ENCODE data around the gene CACNA1A. TPM values are rescaled to one million over a fixed set of nuclear protein-coding genes. Genes with fewer than 3 reads are reported as not detected.

Gene CACNA1A
- total RNA-seq, 1 experiment from 2014 or later = 0.85 TPM

GRCh38 chr19:13299838-13300237 lies 206.4 kb downstream of the CACNA1A start:
- Mint-ChIP-seq H3K4me1 (ENCODE audit: low read depth, unreplicated experiment) (no peaks in the 10 kb centered on the region), H3K9me3 (ENCODE audit: low read depth, unreplicated experiment) (no peaks in the 10 kb centered on the region), H3K27ac (ENCODE audit: unreplicated experiment) (no peak overlapping the region), H3K27me3 (ENCODE audit: unreplicated experiment) (peaks cover 61% of the 10 kb centered on the region), H3K36me3 (ENCODE audit: insufficient read depth, unreplicated experiment) (no peaks in the 10 kb centered on the region), H3K4me3 (ENCODE audit: low read depth, unreplicated experiment) (no peak overlapping the region)
- BruUV-seq (replicated peaks) = no TSS peak
- no peak for DNase-seq
- CTCF ChIA-PET = no interaction called here
- no peak for TF ChIP-seq CTCF (IDR thresholded peaks at IDR 0.05; ENCODE audit: unreplicated experiment)
- intact Hi-C loops (cut with micrococcal nuclease; ENCODE audit: unreplicated experiment) = no loop called here

GRCh38 chr19:13298565-13299481 lies 207.5 kb downstream of the CACNA1A start:
- intact Hi-C loops (cut with micrococcal nuclease; ENCODE audit: unreplicated experiment) = no loop called here
- CTCF ChIA-PET = no interaction called here
- no TSS peak for BruUV-seq (replicated peaks)
- Mint-ChIP-seq H3K27ac (ENCODE audit: unreplicated experiment) (no peak overlapping the region), H3K27me3 (ENCODE audit: unreplicated experiment) (peaks cover 56% of the 10 kb centered on the region), H3K4me1 (ENCODE audit: low read depth, unreplicated experiment) (no peaks in the 10 kb centered on the region), H3K4me3 (ENCODE audit: low read depth, unreplicated experiment) (no peak overlapping the region), H3K9me3 (ENCODE audit: low read depth, unreplicated experiment) (no peaks in the 10 kb centered on the region), H3K36me3 (ENCODE audit: insufficient read depth, unreplicated experiment) (no peaks in the 10 kb centered on the region)
- no peak for TF ChIP-seq CTCF (IDR thresholded peaks at IDR 0.05; ENCODE audit: unreplicated experiment)
- DNase-seq = no peak

- intact Hi-C loops (cut with micrococcal nuclease; ENCODE audit: unreplicated experiment) = no loop called here
- no TSS peak for BruUV-seq (replicated peaks)
- no peak overlapping the region for H3K27ac Mint-ChIP-seq (ENCODE audit: unreplicated experiment)
- H3K4me1 Mint-ChIP-seq (ENCODE audit: low read depth, unreplicated experiment) = no peaks in the 10 kb centered on the region
- TF ChIP-seq CTCF (IDR thresholded peaks at IDR 0.05; ENCODE audit: unreplicated experiment) = no peak
- H3K9me3 Mint-ChIP-seq (ENCODE audit: low read depth, unreplicated experiment) = no peaks in the 10 kb centered on the region
- H3K4me3 Mint-ChIP-seq (ENCODE audit: low read depth, unreplicated experiment) = no peak overlapping the region
- DNase-seq = no peak
- CTCF ChIA-PET = no interaction called here
- peaks cover 4% of the 10 kb centered on the region for H3K36me3 Mint-ChIP-seq (ENCODE audit: insufficient read depth, unreplicated experiment)
- peaks cover 43% of the 10 kb centered on the region for H3K27me3 Mint-ChIP-seq (ENCODE audit: unreplicated experiment)
Measured at GRCh38 chr19:13297023-13297422, 209.3 kb downstream of the CACNA1A start.

GRCh38 chr19:13294812-13295567 lies 211.3 kb downstream of the CACNA1A start:
- Mint-ChIP-seq H3K27me3 (ENCODE audit: unreplicated experiment) (peaks cover 29% of the 10 kb centered on the region), H3K27ac (ENCODE audit: unreplicated experiment) (no peak overlapping the region), H3K9me3 (ENCODE audit: low read depth, unreplicated experiment) (no peaks in the 10 kb centered on the region), H3K36me3 (ENCODE audit: insufficient read depth, unreplicated experiment) (peaks cover 4% of the 10 kb centered on the region), H3K4me1 (ENCODE audit: low read depth, unreplicated experiment) (no peaks in the 10 kb centered on the region), H3K4me3 (ENCODE audit: low read depth, unreplicated experiment) (no peak overlapping the region)
- intact Hi-C loops (cut with micrococcal nuclease; ENCODE audit: unreplicated experiment) = no loop called here
- no peak for DNase-seq
- BruUV-seq (replicated peaks) = no TSS peak
- no peak for TF ChIP-seq CTCF (IDR thresholded peaks at IDR 0.05; ENCODE audit: unreplicated experiment)
- CTCF ChIA-PET = interaction anchor here (0.7 kb wide), 1 partner anchor 435 kb away, joined by 3 read pairs; no protein-coding TSS in a partner anchor
